AG10803 (cell line): ENCODE measurements around the gene PELO.
"Not testable (repeated sequence)": the region's sequence is repeated elsewhere in the genome, so short reads cannot be mapped to it uniquely, and the experiment has no call there.

Experiments used
- DNase-seq: peaks from one replicate; pipeline ENCODE4 v3.0.0; 2010; ENCODE audit warnings: low read depth
- H3K4me3 ChIP-seq: 2 replicates; pipeline ENCODE4 v1.5.1; 2011; ENCODE audit warnings: mild to moderate bottlenecking, low read length, control low read depth
- CTCF ChIP-seq: conservative IDR thresholded peaks from 2 replicates; pipeline ENCODE4 v1.5.1; 2011; ENCODE audit warnings: mild to moderate bottlenecking, low read length, control low read depth, inconsistent platforms

PELO gene

GRCh38 chr5:52787600-52788504 lies at the start of gene PELO, which contains the start of gene ITGA1:
TSS of gene PELO (plus strand) at chr5:52787916. CDS start at chr5:52800395, 12,479 bp downstream.
TSS of gene ITGA1 (plus strand) at chr5:52787916. CDS start at chr5:52788354, 438 bp downstream.
- H3K4me3 ChIP-seq = peak within 1 kb of the TSS; percentile 76
- TF ChIP-seq CTCF = peak; percentile 21; the same call in 1 of the 2 replicates
- DNase-seq = peak; percentile 84

- DNase-seq = no peak
- TF ChIP-seq CTCF = no peak
- no peak overlapping the region for H3K4me3 ChIP-seq
Measured at GRCh38 chr5:52738095-52738506, 49.6 kb upstream of the PELO start.

GRCh38 chr5:52740007-52740406 lies 47.7 kb upstream of the PELO start:
- DNase-seq = no peak
- no peak for TF ChIP-seq CTCF
- no peak overlapping the region for H3K4me3 ChIP-seq

GRCh38 chr5:52743012-52743411 lies 44.7 kb upstream of the PELO start:
- no peak for TF ChIP-seq CTCF
- no peak for DNase-seq
- H3K4me3 ChIP-seq = no peak overlapping the region

- TF ChIP-seq CTCF = no peak
Measured at GRCh38 chr5:52743529-52743928, 44.2 kb upstream of the PELO start.

GRCh38 chr5:52743970-52744369 lies 43.7 kb upstream of the PELO start:
- DNase-seq = peak; percentile 51
- no peak for TF ChIP-seq CTCF
- H3K4me3 ChIP-seq = no peak overlapping the region

More at GRCh38 chr5:52743529-52743928, 44.2 kb upstream of the PELO start:
- DNase-seq = no peak
- H3K4me3 ChIP-seq = no peak overlapping the region

GRCh38 chr5:52744867-52745458 lies 42.8 kb upstream of the PELO start:
- not testable (repeated sequence) for H3K4me3 ChIP-seq, DNase-seq
